ENCODE results near the gene CSF3R.

DNA sequence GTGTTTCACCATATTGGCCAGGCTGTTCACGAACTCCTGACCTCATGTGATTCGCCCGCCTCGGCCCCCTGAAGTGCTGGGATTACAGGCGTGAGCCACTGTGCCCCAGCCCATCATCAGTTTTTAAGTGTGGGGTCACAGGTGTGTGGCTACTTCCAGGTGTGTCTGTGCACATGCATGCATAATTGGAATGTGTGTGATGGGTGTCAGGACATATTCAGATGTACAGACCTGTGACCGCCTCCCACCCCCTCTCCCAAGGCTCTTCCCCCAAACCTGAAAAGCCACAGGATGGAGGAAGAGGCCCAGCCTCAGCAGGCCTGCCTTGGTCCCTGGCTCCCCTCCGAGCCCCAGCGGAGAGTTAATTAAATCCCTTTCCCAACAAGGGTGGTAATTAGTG, 37.3 kb upstream of the CSF3R start:
- TF ChIP-seq EZH2 (IDR thresholded peaks at IDR 0.05; ENCODE audit: insufficient read depth, poor library complexity, severe bottlenecking) (no peak), EZH2phosphoT487 (IDR thresholded peaks at IDR 0.05; ENCODE audit: insufficient read depth, low read depth) (no peak)
